ENCODE results near the gene KIF1A. TPM values are rescaled to one million over a fixed set of nuclear protein-coding genes. Genes with fewer than 3 reads are reported as not detected.

Gene KIF1A
- total and polyA plus RNA-seq, 2 of the 13 experiments (the other 11 are each of a cell fraction or from before 2014, with no cell fraction given) = 0.01 TPM; not detected in 1

- 37% methylated on average over 10 of the region's 11 CpGs for WGBS (ENCODE audit: low lambda C conversion rate)
- Histone ChIP-seq H3K27ac (ENCODE audit: extremely low read length, insufficient read depth, low read length) (no peak overlapping the region), H3K9ac (ENCODE audit: insufficient read depth, low read depth, low read length) (no peak overlapping the region), H3K4me2 (ENCODE audit: low read depth, low read length) (no peak overlapping the region), H3K4me3 (replicated peaks in 1 of 3; ENCODE audit: insufficient read depth in 1 of 3, low read depth in 2 of 3, low read length in 3 of 3) (no peak overlapping the region), H3K27me3 (ENCODE audit: control insufficient read depth in 1 of 2, insufficient read depth in 2 of 2, low read length in 2 of 2) (peaks cover 12 to 44% of the 10 kb centered on the region in 2 experiments; a peak in 4 of 5 replicates), H4K20me1 (ENCODE audit: insufficient read depth, low read length) (no peaks in the 10 kb centered on the region), H3K9me3 (ENCODE audit: low read length) (no peaks in the 10 kb centered on the region), H3K4me1 (ENCODE audit: insufficient read depth, low read length) (no peaks in the 10 kb centered on the region), H3K79me2 (ENCODE audit: insufficient read depth, low read length) (no peaks in the 10 kb centered on the region), H3K36me3 (replicated peaks in 1 of 2; ENCODE audit: control insufficient read depth in 1 of 2, insufficient read depth in 2 of 2, low read length in 2 of 2) (no peaks in the 10 kb centered on the region), H2AFZ (ENCODE audit: low read length) (no peak overlapping the region)
- DNase-seq (ENCODE audit: low spot score) = no peak
- no peak for ATAC-seq
- ChIA-PET POLR2A (no interaction called here), CTCF (ENCODE audit: low intra/inter-chr PET ratio, low total read pairs) (no interaction called here)
- no peak for FAIRE-seq
- no TSS peak for BruUV-seq (replicated peaks)
- intact Hi-C loops (cut with micrococcal nuclease; ENCODE audit: unreplicated experiment) = no loop called here
- in situ Hi-C loops (cut with HindIII; ENCODE audit: extremely low pct_ligation_motif_present, low pct_unique_long_range_greater_than_20kb) = no loop called here
- TF ChIP-seq MAZ (IDR thresholded peaks at IDR 0.05; ENCODE audit: borderline replicate concordance, low read depth, low read length) (no peak), MAZ (CRISPR knock-in tag; IDR thresholded peaks at IDR 0.05; ENCODE audit: low read depth) (no peak), ZNF570 (CRISPR knock-in tag; IDR thresholded peaks at IDR 0.05; ENCODE audit: borderline replicate concordance) (no peak), RCOR2 (CRISPR knock-in tag; IDR thresholded peaks at IDR 0.05) (no peak), NFE2 (CRISPR knock-in tag; IDR thresholded peaks at IDR 0.05) (no peak), ZNF749 (CRISPR knock-in tag; IDR thresholded peaks at IDR 0.05; ENCODE audit: borderline replicate concordance) (no peak), RBAK (CRISPR knock-in tag; IDR thresholded peaks at IDR 0.05) (no peak), ZNF557 (CRISPR knock-in tag; IDR thresholded peaks at IDR 0.05) (no peak), ZNF280B (CRISPR knock-in tag; IDR thresholded peaks at IDR 0.05; ENCODE audit: borderline replicate concordance) (no peak), RBM22 (optimal IDR thresholded peaks at IDR 0.05; ENCODE audit: low read length) (no peak), ATF2 (CRISPR knock-in tag; IDR thresholded peaks at IDR 0.05) (no peak), GZF1 (CRISPR knock-in tag; IDR thresholded peaks at IDR 0.05) (no peak), WIZ (CRISPR knock-in tag; IDR thresholded peaks at IDR 0.05) (no peak), ZNF629 (CRISPR knock-in tag; conservative IDR thresholded peaks at IDR 0.05) (no peak), RELA (CRISPR knock-in tag; IDR thresholded peaks at IDR 0.05) (no peak), CBX5 (CRISPR knock-in tag; IDR thresholded peaks at IDR 0.05; ENCODE audit: borderline replicate concordance) (no peak), REPIN1 (CRISPR knock-in tag; IDR thresholded peaks at IDR 0.05; ENCODE audit: borderline replicate concordance, low read depth) (no peak), ARNT2 (CRISPR knock-in tag; IDR thresholded peaks at IDR 0.05; ENCODE audit: low read depth) (no peak)
- TF ChIP-seq, protein P1, sequence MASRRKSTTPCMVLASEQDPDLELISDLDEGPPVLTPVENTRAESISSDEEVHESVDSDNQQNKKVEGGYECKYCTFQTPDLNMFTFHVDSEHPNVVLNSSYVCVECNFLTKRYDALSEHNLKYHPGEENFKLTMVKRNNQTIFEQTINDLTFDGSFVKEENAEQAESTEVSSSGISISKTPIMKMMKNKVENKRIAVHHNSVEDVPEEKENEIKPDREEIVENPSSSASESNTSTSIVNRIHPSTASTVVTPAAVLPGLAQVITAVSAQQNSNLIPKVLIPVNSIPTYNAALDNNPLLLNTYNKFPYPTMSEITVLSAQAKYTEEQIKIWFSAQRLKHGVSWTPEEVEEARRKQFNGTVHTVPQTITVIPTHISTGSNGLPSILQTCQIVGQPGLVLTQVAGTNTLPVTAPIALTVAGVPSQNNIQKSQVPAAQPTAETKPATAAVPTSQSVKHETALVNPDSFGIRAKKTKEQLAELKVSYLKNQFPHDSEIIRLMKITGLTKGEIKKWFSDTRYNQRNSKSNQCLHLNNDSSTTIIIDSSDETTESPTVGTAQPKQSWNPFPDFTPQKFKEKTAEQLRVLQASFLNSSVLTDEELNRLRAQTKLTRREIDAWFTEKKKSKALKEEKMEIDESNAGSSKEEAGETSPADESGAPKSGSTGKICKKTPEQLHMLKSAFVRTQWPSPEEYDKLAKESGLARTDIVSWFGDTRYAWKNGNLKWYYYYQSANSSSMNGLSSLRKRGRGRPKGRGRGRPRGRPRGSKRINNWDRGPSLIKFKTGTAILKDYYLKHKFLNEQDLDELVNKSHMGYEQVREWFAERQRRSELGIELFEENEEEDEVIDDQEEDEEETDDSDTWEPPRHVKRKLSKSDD (CRISPR knock-in tag; IDR thresholded peaks at IDR 0.05; ENCODE audit: low read depth) = no peak
These were observed 4.9 kb downstream of the KIF1A start for GRCh38 chr2:240814946-240815760.
